ENCODE data around the gene MTURN.

The MTURN gene

GRCh38 chr7:30162622-30163124 is 27.9 kb downstream of the MTURN start:
- no peak for DNase-seq

DNA sequence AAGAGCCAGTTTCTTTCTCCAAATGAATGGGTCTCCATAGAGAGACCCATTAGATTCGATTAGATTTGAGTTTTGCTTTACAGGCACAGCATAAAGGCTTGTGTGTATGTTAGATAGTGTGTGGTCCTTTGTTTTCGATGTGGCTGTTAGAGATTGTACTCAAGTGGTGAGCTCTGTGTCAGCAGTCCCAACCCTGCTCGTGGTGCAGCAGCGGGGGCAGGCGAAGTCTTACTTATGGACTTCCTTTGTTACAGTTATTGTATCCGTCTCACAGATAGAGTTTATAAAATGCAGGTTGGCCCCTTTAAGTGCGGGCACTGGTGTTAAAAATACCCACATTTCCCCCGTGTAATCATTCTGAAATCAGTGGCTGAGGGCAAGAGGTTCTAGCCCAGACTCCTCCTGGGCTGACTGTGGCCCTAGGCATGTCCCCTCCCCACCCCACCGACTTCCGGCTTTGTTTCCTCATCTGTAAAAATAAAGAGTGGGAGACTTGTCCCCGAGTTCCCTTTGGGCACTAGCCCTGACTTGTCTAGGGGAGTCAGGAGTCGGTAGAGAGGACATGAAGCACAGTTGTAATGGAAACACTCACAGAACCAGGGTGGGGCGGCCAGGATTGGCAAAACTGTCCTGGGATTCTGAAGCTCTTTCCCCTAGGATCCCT is 28.6 kb downstream of the MTURN start:
- DNase-seq: no peak

GRCh38 chr7:30164567-30164966 is 29.8 kb downstream of the MTURN start:
- DNase-seq: no peak

GRCh38 chr7:30165590-30165989 is 30.8 kb downstream of the MTURN start:
- DNase-seq: no peak

DNA sequence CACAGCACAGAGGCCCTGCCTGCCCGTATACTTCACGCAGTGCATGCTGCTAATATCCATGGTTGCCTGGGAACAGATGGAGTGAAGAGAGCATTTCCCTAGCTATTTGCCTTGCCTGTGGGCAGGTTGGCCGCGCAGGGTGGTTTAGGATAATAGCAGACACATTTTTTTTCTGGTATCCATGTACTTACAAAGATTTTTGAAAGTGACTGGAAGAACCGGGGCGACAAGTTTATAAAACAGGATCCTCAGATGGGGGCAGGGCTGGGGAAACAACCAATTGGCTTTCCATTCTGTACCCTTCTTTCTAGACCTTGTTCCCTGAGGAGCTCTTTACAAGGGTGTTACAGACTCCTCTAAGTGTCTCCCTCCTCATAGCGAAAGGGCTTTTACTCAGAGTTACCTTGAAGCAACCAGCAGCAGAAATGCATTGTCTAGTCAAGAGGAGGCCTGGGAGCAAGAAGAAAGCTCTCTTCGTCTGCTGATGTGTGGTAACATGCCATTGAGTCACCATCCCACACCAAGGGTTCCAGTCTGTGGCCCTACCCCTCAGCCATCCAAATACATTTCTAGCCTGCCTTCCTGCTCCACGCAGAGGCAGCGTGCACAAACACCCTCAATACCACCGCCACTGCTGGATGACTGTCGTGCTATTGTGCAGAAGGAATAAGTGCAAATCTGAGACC is 31.5 kb downstream of the MTURN start:
- no peak for DNase-seq

DNA sequence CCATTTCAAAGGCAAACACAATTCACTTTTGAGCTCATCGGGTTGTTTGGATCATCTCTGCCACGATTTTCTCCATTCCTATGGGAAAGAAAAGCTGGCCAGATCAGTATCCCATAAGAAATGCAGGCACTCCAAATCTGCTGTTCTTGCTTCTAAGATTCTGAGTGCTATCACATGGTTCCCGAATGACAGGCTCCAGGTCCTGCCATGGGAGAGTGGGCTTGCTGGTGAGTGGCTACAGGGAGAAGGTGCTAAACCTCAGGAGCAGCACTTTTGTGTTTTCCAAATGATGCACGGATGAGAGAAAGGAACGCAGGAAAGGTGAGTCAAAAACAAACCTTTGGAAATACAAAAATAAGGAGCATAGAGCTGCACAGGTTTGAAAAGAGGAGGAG is 32.1 kb downstream of the MTURN start:
- DNase-seq: no peak

GRCh38 chr7:30167901-30168300 is 33.1 kb downstream of the MTURN start:
- no peak for DNase-seq

DNA sequence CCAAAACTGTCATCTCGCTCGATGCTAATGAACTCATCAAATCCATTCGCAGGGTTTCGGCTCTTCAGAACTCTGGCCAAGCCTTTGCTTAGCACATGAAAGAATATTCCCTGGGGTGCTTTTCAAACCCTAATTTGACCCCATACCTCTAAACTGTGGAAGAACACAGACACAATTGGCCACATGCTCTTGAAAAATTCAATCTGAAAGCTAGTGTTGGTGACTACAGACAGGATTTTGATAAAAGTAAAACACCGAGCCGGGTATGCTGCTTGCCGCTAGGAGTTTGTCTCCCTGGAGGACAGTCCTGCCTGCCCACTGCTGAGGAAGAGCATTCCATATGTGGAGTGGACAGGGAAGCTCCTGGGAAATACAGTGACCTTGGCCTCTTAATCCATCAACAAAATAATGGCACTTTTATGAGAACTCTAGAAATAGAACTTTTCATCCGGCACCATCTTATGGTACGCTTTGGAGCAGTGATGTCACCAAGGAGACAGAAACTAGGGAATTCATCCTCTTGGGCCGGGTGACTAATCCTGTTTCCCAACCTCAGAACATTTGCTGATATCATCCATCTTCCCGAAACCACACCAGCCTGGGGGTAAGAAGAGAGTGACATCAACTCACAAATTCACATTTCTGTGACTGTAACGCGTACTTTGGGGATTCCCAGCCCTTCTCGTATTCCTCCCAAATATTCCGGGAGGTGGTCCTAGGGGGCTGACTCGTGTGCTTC is 34.2 kb downstream of the MTURN start:
- DNase-seq: no peak

GRCh38 chr7:30169579-30169978 is 34.8 kb downstream of the MTURN start:
- DNase-seq: no peak

GRCh38 chr7:30170476-30171205 is 35.9 kb downstream of the MTURN start:
- DNase-seq: no peak

- no peak for DNase-seq
Observed at GRCh38 chr7:30171766-30172447, 37.1 kb downstream of the MTURN start.

DNA sequence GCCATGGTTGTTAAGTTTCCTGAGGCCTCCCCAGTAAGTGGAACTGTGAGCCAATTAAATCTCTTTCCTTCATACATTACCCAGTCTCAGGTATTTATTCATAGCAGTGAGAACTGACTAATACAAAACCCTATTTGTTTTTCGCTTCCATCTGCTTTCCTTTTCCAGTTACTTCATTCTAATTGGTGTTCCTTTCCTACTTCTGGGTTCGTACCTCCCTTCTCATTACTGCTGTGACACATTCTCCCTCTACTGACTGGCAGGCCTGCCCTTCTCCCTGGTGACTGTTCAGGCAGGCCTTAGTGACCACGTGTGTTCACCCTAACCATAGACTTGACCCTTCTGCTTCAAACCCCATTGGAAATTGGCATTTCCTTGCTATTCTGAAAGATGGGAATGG is 37.7 kb downstream of the MTURN start:
- no peak for DNase-seq

DNA sequence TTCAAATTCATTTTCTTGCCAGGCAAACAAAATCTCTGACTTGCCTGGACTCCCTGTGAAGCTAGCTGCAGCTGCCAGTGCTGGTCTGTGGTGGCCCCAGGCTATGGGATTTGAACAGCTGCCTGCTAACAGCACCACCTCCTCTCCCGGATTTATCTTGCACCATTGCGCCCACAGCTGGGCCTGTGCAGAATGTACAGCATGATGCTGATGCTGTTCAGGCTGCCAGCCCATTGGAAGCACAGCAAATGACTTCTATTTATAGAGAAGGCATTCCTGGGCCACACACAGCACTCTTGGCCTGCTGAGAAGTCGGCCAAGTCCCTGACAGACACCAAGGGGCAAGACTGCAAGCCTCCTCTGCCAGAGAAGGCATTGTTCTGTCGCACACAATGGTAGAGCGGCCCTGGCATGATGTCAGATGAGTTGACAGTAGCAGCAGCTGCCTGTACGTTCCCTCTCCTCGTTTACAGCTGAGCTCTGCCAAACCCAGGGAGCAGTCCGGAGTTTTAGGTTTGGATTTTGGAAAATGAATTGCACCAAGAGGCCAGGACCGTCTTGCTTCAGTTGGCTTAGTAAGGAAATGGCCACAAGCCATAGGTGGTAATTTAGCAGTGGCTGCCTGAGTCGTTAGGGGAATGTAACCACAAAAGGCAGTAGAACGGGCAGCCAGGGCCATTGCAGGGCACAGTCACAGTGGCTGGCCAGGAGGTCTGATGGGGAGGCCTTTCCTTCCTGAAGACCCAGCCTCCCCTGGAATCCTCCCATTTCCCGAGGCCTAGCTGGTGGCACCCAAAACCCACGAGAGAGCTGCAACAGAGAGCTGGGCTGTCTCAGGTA is 38.5 kb downstream of the MTURN start:
- peak; percentile 84 for DNase-seq

GRCh38 chr7:30175180-30175579 is 40.4 kb downstream of the MTURN start:
- no peak for DNase-seq

GRCh38 chr7:30175636-30176147 is 40.9 kb downstream of the MTURN start:
- no peak for DNase-seq

DNA sequence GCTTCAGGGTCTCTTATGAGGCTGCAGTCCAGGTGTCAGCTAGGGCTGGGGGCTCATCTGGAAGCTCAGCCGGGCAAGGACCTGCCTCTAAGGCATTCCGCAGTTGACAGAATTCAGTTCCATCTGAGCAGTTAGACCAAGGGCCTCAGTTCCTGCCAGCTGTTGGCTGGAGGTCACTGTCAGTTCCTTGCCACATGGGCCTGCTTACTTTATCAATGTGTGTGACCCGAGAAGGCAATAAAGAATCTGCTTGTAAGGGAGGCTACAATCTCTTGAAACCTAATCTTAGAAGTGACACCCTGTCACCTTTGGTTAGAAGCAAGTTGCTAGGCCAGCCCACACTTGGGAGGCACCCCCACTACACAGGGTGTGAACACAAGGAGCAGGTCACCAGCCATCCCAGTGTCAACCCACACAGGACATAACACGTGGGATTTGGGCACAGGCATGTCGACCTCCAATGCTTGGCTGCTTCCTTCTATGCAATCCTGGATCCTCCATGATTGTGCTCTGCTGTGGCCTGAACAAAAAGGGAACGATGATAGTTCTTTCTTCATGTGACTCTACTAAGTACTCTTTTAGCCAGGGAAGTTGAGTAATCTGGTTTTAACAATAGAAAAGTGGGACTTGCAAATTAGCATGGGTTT is 41.8 kb downstream of the MTURN start:
- DNase-seq: no peak

- no peak for DNase-seq
Observed at GRCh38 chr7:30177186-30177585, 42.4 kb downstream of the MTURN start.

- DNase-seq: no peak
Observed at GRCh38 chr7:30177965-30178364, 43.2 kb downstream of the MTURN start.

GRCh38 chr7:30178748-30179436 is 44.1 kb downstream of the MTURN start:
- DNase-seq: no peak

DNA sequence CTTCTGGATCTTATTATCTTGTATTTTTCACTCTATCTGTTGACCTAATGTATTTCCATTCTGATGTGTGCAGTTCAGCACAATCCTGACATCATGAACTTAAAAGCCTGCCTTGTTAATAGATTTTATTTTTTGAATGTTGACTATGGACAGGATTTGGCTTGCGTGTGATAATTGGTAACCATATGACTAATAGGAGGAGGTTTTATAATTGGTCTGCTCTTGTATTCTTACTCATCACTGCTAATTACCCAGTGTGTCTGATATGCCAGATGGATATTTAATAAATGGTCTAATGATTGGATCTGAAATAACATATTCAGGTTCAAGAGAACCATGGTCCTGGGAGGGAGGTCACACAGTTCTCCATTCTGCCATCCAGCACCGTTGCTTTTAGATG is 45.9 kb downstream of the MTURN start:
- DNase-seq: no peak
